ENCODE measurements around the gene ZNF426. TPM values are rescaled to one million over a fixed set of nuclear protein-coding genes. Genes with fewer than 3 reads are reported as not detected.

Gene ZNF426
- polyA plus RNA-seq, 3 donors, result 1.7 to 6.4 (median 4.1) TPM

DNA sequence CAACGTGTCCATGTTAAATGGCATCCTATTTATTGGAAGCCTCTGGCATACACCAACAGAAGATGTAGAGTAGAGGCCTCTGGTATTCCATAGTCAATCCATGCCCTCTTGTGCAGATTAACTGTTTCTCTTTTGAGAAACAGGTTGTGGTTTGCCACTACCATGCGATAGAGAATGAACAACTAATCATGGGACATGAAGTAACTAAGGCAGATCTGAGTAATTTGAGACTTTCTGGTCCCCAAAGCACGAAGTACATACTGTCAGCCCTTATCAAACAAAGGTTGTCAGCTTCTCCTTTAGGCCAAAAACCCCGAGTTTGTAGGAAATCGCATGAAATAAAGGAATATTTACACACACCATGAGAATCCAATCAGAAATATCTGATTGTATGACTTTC is 42.3 kb upstream of the ZNF426 start:
- Histone ChIP-seq H3K36me3 (replicated peaks in 1 of 2; ENCODE audit: control insufficient read depth in 1 of 2, insufficient read depth in 2 of 2, low read length in 2 of 2) (peaks cover 3 to 62% of the 10 kb centered on the region in 2 donors), H3K4me3 (replicated peaks in 1 of 3; ENCODE audit: low read depth in 2 of 3, low read length in 3 of 3) (peak overlapping the region in 1 of 3 experiments; percentile 2), H3K79me2 (ENCODE audit: insufficient read depth, low read length) (peaks cover 89% of the 10 kb centered on the region), H3K27me3 (ENCODE audit: control insufficient read depth in 2 of 2, insufficient read depth in 2 of 2, low read length in 2 of 2) (no peaks in the 10 kb centered on the region), H3K4me2 (replicated peaks; ENCODE audit: extremely low read depth, low read length, poor library complexity, severe bottlenecking) (no peak overlapping the region), H3K4me1 (ENCODE audit: control insufficient read depth in 1 of 2, insufficient read depth in 2 of 2, low read length in 2 of 2) (peaks cover 10 to 17% of the 10 kb centered on the region in 2 donors), H2AFZ (ENCODE audit: insufficient read depth, low read depth, low read length, poor library complexity, severe bottlenecking) (no peak overlapping the region), H3K9ac (ENCODE audit: insufficient read depth, low read length, poor library complexity, severe bottlenecking) (no peak overlapping the region), H3K9me3 (replicated peaks in 1 of 2; ENCODE audit: control insufficient read depth in 1 of 2, insufficient read depth in 1 of 2, low read length in 2 of 2) (peaks cover 42 to 50% of the 10 kb centered on the region in 2 donors), H3K27ac (ENCODE audit: low read depth in 1 of 2, low read length in 2 of 2) (no peak overlapping the region), H4K20me1 (ENCODE audit: insufficient read depth, low read length) (no peaks in the 10 kb centered on the region)
- no peak for TF ChIP-seq CTCF (IDR thresholded peaks at IDR 0.05)
- 71% methylated on average over 1 of the region's 5 CpGs for WGBS (ENCODE audit: insufficient coverage)
- Mint-ChIP-seq H3K36me3 (peaks cover 37 to 56% of the 10 kb centered on the region in 2 donors), H3K27me3 (ENCODE audit: low read depth in 3 of 3) (peaks cover 0 to 2% (median 1%) of the 10 kb centered on the region in 3 donors), H3K4me1 (peaks cover 12% of the 10 kb centered on the region), H3K27ac (no peak overlapping the region), H3K9me3 (peaks cover 37 to 63% (median 55%) of the 10 kb centered on the region in 7 donors), H3K4me3 (no peak overlapping the region)
- intact Hi-C loops (cut with micrococcal nuclease), result loop anchor here (5.0 to 10.0 kb wide), 4 partner anchors 143 to 446 kb away; partner anchors contain the start of genes ZNF266 (in 1 of the 2) and ZNF317 (in 1 of the 2)
- DNase-seq, result no peak

- DNase-seq, result no peak
- Mint-ChIP-seq H3K36me3 (peaks cover 57 to 80% of the 10 kb centered on the region in 2 donors), H3K9me3 (peaks cover 53 to 98% (median 95%) of the 10 kb centered on the region in 7 donors), H3K27ac (no peak overlapping the region), H3K27me3 (ENCODE audit: low read depth in 3 of 3) (no peaks in the 10 kb centered on the region), H3K4me1 (no peaks in the 10 kb centered on the region), H3K4me3 (no peak overlapping the region)
- intact Hi-C loops (cut with micrococcal nuclease), result no loop called here
- Histone ChIP-seq H3K4me2 (replicated peaks; ENCODE audit: extremely low read depth, low read length, poor library complexity, severe bottlenecking) (no peak overlapping the region), H3K27me3 (ENCODE audit: control insufficient read depth in 2 of 2, insufficient read depth in 2 of 2, low read length in 2 of 2) (no peaks in the 10 kb centered on the region), H3K36me3 (replicated peaks in 1 of 2; ENCODE audit: control insufficient read depth in 1 of 2, insufficient read depth in 2 of 2, low read length in 2 of 2) (peaks cover 34 to 97% of the 10 kb centered on the region in 2 donors), H4K20me1 (ENCODE audit: insufficient read depth, low read length) (no peaks in the 10 kb centered on the region), H3K9me3 (replicated peaks in 1 of 2; ENCODE audit: control insufficient read depth in 1 of 2, insufficient read depth in 1 of 2, low read length in 2 of 2) (peaks cover 75 to 100% of the 10 kb centered on the region in 2 donors), H3K9ac (ENCODE audit: insufficient read depth, low read length, poor library complexity, severe bottlenecking) (no peak overlapping the region), H3K27ac (ENCODE audit: low read depth in 1 of 2, low read length in 2 of 2) (no peak overlapping the region), H3K4me1 (ENCODE audit: control insufficient read depth in 1 of 2, insufficient read depth in 2 of 2, low read length in 2 of 2) (no peaks in the 10 kb centered on the region), H3K79me2 (ENCODE audit: insufficient read depth, low read length) (peaks cover 67% of the 10 kb centered on the region), H2AFZ (ENCODE audit: insufficient read depth, low read depth, low read length, poor library complexity, severe bottlenecking) (no peak overlapping the region), H3K4me3 (replicated peaks in 1 of 3; ENCODE audit: low read depth in 2 of 3, low read length in 3 of 3) (no peak overlapping the region)
- no peak for TF ChIP-seq CTCF (IDR thresholded peaks at IDR 0.05)
- WGBS (ENCODE audit: insufficient coverage), result no CpG with 5 or more reads among the region's 6 CpGs
These were observed 31.8 kb upstream of the ZNF426 start for GRCh38 chr19:9570255-9570654.
